IMR-90 (cell line): ENCODE results near the gene GEMIN2. TPM values are rescaled to one million over a fixed set of nuclear protein-coding genes. Genes with fewer than 3 reads are reported as not detected.
A peak's percentile ranks its signal among the peaks of the same experiment; 100 is the strongest.

Experiments
- ATAC-seq: fragments of 200-7000 bp; cut with Tn5 transposase; 2 replicates; pipeline ENCODE4 v1.9.1; 2020; ENCODE audit warnings: low read depth, mild to moderate bottlenecking, moderate library complexity
- BruUV-seq: library from RNA; stranded (reverse); fragments of 400-500 nt; replicated peaks from 2 replicates; lab custom pipeline; 2021; lab: Mats Ljungman, UMichigan
- CTCF ChIA-PET: fragments of 300-600 bp; formaldehyde crosslinking; extraction: SDS; loops from one replicate; lab custom pipeline; 2021; ENCODE audit warnings: antibody characterized with exemption; lab: Yijun Ruan, JAX
- POLR2A ChIA-PET: fragments of 300-600 bp; sonication (Branson Sonifier 250); formaldehyde crosslinking; loops from one replicate; lab custom pipeline; 2022; ENCODE audit warnings: antibody characterized with exemption; ENCODE audit not compliant: unreplicated experiment; lab: Charles Lee
- DNase-seq: peaks from one replicate; pipeline ENCODE4 v3.0.0; 2013
- H2AFZ ChIP-seq: replicated peaks from 2 replicates; pipeline ENCODE3; 2013; ENCODE audit warnings: low read length, mild to moderate bottlenecking; ENCODE audit not compliant: poor library complexity
- H2AK5ac ChIP-seq: 2 replicates; pipeline ENCODE4 v1.6.1; 2013; ENCODE audit warnings: low read depth, low read length, inconsistent platforms
- H2AK9ac ChIP-seq: replicated peaks from 2 replicates; pipeline ENCODE3; 2013; ENCODE audit warnings: mild to moderate bottlenecking, low read depth, low read length, moderate library complexity; ENCODE audit not compliant: poor library complexity
- H2BK120ac ChIP-seq: 2 replicates; pipeline ENCODE4 v1.6.1; 2013; ENCODE audit warnings: low read depth, low read length, inconsistent platforms
- H2BK15ac ChIP-seq: 3 replicates; pipeline ENCODE4 v1.6.1; 2013; ENCODE audit warnings: low read depth, low read length, inconsistent platforms
- H2BK20ac ChIP-seq: 2 replicates; pipeline ENCODE4 v1.6.1; 2013; ENCODE audit warnings: low read depth, mild to moderate bottlenecking, inconsistent platforms, low read length, moderate library complexity
- H2BK5ac ChIP-seq: 2 replicates; pipeline ENCODE4 v1.6.1; 2013; ENCODE audit warnings: mild to moderate bottlenecking, low read depth, low read length, inconsistent platforms; ENCODE audit not compliant: poor library complexity, severe bottlenecking
- H3K14ac ChIP-seq: replicated peaks from 2 replicates; pipeline ENCODE4 v1.6.1; 2013; ENCODE audit warnings: low read depth, low read length, inconsistent platforms
- H3K18ac ChIP-seq: 2 replicates; pipeline ENCODE4 v1.6.1; 2013; ENCODE audit warnings: low read depth, low read length, control low read depth
- H3K23ac ChIP-seq: 2 replicates; pipeline ENCODE4 v1.6.1; 2013; ENCODE audit warnings: low read depth, low read length, inconsistent platforms
- H3K27ac ChIP-seq: 2 replicates; pipeline ENCODE4 v1.5.1; 2013; ENCODE audit warnings: mild to moderate bottlenecking, control low read depth, low read length; ENCODE audit not compliant: insufficient read depth
- H3K27me3 ChIP-seq: 2 replicates; pipeline ENCODE4 v1.6.1; 2013; ENCODE audit warnings: low read length; ENCODE audit not compliant: control insufficient read depth, insufficient read depth
- H3K36me3 ChIP-seq: 2 replicates; pipeline ENCODE4 v1.6.1; 2013; ENCODE audit warnings: low read length, mixed read lengths; ENCODE audit not compliant: control insufficient read depth, insufficient read depth
- H3K4ac ChIP-seq: 2 replicates; pipeline ENCODE4 v1.6.1; 2013; ENCODE audit warnings: low read depth, low read length, inconsistent platforms
- H3K4me1 ChIP-seq: 2 replicates; pipeline ENCODE4 v1.6.1; 2013; ENCODE audit warnings: low read length, mixed read lengths; ENCODE audit not compliant: control insufficient read depth, insufficient read depth
- H3K4me2 ChIP-seq: 2 replicates; pipeline ENCODE4 v1.6.1; 2013; ENCODE audit warnings: low read depth, mild to moderate bottlenecking, control low read depth, low read length, moderate library complexity
- H3K4me3 ChIP-seq: 2 replicates; pipeline ENCODE4 v1.5.1; 2013; ENCODE audit warnings: low read depth, mild to moderate bottlenecking, control low read depth, low read length, moderate library complexity; ENCODE audit not compliant: insufficient read depth
- H3K56ac ChIP-seq: 2 replicates; pipeline ENCODE4 v1.6.1; 2013; ENCODE audit warnings: low read length, inconsistent platforms; ENCODE audit not compliant: insufficient read depth; ENCODE audit errors: extremely low read depth
- H3K79me1 ChIP-seq, 2 experiments: 2 replicates each; pipeline ENCODE4 v1.6.1; 2013; ENCODE audit warnings: low read length in 2 of 2, inconsistent platforms in 1 of 2, low read depth in 1 of 2
- H3K9ac ChIP-seq: 2 replicates; pipeline ENCODE4 v1.6.1; 2013; ENCODE audit warnings: low read depth, low read length, control low read depth
- H3K9me1 ChIP-seq: 2 replicates; pipeline ENCODE4 v1.6.1; 2013; ENCODE audit warnings: low read length, inconsistent platforms; ENCODE audit not compliant: insufficient read depth
- H3K9me3 ChIP-seq: 2 replicates; pipeline ENCODE4 v1.6.1; 2013; ENCODE audit warnings: low read length; ENCODE audit not compliant: control insufficient read depth, insufficient read depth
- H4K20me1 ChIP-seq: 2 replicates; pipeline ENCODE4 v1.6.1; 2013; ENCODE audit warnings: low read length, inconsistent platforms; ENCODE audit not compliant: insufficient read depth
- H4K5ac ChIP-seq: 2 replicates; pipeline ENCODE4 v1.6.1; 2013; ENCODE audit warnings: mild to moderate bottlenecking, low read depth, low read length, control low read depth
- H4K8ac ChIP-seq, 2 experiments: 2 replicates each; pipeline ENCODE4 v1.6.1; 2013; ENCODE audit warnings: low read depth in 2 of 2, low read length in 2 of 2, control low read depth in 1 of 2, inconsistent platforms in 1 of 2
- H4K91ac ChIP-seq: 2 replicates; pipeline ENCODE4 v1.6.1; 2013; ENCODE audit warnings: low read depth, low read length, inconsistent platforms; ENCODE audit not compliant: insufficient read depth
- SMC3 ChIP-seq: fragments of 150-350 bp; IDR thresholded peaks from 2 replicates; pipeline ENCODE4 v1.6.1; 2016; ENCODE audit warnings: low read depth, mild to moderate bottlenecking, antibody characterized with exemption, low read length, moderate library complexity
- WGBS, 2 experiments: methylation state at CpG; one replicate each; pipeline versions ENCODE4 v1.1.5 to v1.1.7; 2013; ENCODE audit warnings: missing lambda C conversion rate in 2 of 2; ENCODE audit not compliant: insufficient read length in 1 of 2; ENCODE audit errors: extremely low coverage in 2 of 2; 5-methylcytosine and 5-hydroxymethylcytosine counted together
- dilution Hi-C: fragments of 300-500 bp; cut with HindIII; formaldehyde crosslinking; loops from one replicate; pipeline ENCODE4 v1.14.3; 2018; ENCODE audit warnings: low sequenced_read_pairs; ENCODE audit not compliant: unreplicated experiment
- in situ Hi-C: fragments of 300-500 bp; cut with MboI; formaldehyde crosslinking; loops from 3 replicates; pipeline ENCODE4 v1.14.3; 2019; ENCODE audit warnings: low sequenced_read_pairs, inconsistent platforms, mixed read lengths
- intact Hi-C: fragments of 100-400 bp; cut with micrococcal nuclease; formaldehyde crosslinking; loops from 2 replicates; pipeline ENCODE4 v1.10.0; 2022
- polyA plus RNA-seq, 3 experiments: library from polyadenylated mRNA; depleted of rRNA; stranded (reverse); fragments of >200 nt; gene quantifications; 2 replicates each; pipeline ENCODE4 v1.2.3, GENCODE V29; 2012; ENCODE audit warnings: low replicate concordance in 1 of 3
- total RNA-seq: library from RNA; depleted of rRNA; stranded (reverse); fragments of >200 nt; gene quantifications from 2 replicates; pipeline ENCODE4 v1.2.3, GENCODE V29; 2012
- TF ChIP-seq, protein P1 (sequence below): fragments of 150-350 bp; IDR thresholded peaks from 2 replicates; pipeline ENCODE4 v1.6.1; 2017; ENCODE audit warnings: mild to moderate bottlenecking, antibody characterized with exemption, low read length, low read depth

GEMIN2 gene
- total and polyA plus RNA-seq, 2 of the 4 experiments (the other 2 are of a cell fraction): 10.6 to 11.2 TPM

DNA sequence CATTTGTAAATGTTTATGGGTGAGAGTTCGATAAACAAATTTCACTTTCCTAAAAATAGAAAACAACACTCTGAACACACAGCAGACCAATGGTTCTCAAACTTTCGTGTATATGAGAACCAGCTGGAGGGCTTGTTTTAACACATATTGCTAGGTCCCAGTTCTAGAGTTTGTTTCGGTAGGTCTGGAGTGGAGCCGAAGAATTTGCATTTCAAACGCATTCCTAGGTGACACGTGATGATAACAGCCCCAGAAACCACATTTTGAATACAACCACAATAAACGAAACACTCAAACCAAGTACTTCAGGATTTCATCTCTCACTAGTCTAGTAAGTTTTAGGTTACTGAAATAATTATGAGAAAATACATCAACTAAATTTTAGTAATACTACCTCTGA, 28.2 kb upstream of the GEMIN2 start:
- Histone ChIP-seq H3K56ac (no peak overlapping the region), H3K23ac (no peak overlapping the region), H3K14ac (no peak overlapping the region), H3K18ac (no peak overlapping the region), H3K4me3 (no peak overlapping the region), H3K9me3 (no peaks in the 10 kb centered on the region), H3K27me3 (no peaks in the 10 kb centered on the region), H3K79me1 (peaks cover 13 to 50% of the 10 kb centered on the region in 2 experiments), H3K27ac (no peak overlapping the region), H2AK5ac (no peak overlapping the region), H4K91ac (no peak overlapping the region), H4K8ac (no peak overlapping the region), H3K4me1 (no peaks in the 10 kb centered on the region), H2BK20ac (no peak overlapping the region), H2AK9ac (no peak overlapping the region), H3K4me2 (no peak overlapping the region), H4K5ac (no peak overlapping the region), H3K9ac (no peak overlapping the region), H2BK5ac (no peak overlapping the region), H3K9me1 (0 out of 2 replicates have a peak, but pooled peaks cover 5% of the 10 kb centered on the region), H4K20me1 (peaks cover 19% of the 10 kb centered on the region; the same call in 1 of the 2 replicates), H2BK15ac (no peak overlapping the region), H3K4ac (no peak overlapping the region), H3K36me3 (peaks cover 41% of the 10 kb centered on the region), H2AFZ (no peak overlapping the region), H2BK120ac (no peak overlapping the region)
- TF ChIP-seq SMC3: no peak
- TF ChIP-seq, protein P1, sequence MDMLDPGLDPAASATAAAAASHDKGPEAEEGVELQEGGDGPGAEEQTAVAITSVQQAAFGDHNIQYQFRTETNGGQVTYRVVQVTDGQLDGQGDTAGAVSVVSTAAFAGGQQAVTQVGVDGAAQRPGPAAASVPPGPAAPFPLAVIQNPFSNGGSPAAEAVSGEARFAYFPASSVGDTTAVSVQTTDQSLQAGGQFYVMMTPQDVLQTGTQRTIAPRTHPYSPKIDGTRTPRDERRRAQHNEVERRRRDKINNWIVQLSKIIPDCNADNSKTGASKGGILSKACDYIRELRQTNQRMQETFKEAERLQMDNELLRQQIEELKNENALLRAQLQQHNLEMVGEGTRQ: peak; percentile 32; the same call in 1 of the 2 replicates
- WGBS, 2 experiments: no CpG with 5 or more reads among the region's 7 CpGs
- dilution Hi-C loops (no loop called here), intact Hi-C loops (loop anchor here (1.0 kb wide), 1 partner anchor 44 kb away; no protein-coding TSS in a partner anchor), in situ Hi-C loops (no loop called here)
- ChIA-PET CTCF (no interaction called here), POLR2A (interaction anchor here (0.6 kb wide), 1 partner anchor 13 kb away, joined by 6 read pairs; no protein-coding TSS in a partner anchor)
- no TSS peak for BruUV-seq
- ATAC-seq (peak; percentile 70), DNase-seq (peak; percentile 31)
